ENCODE measurements around the gene KNTC1.
"Not testable (repeated sequence)": the region's sequence is repeated elsewhere in the genome, so short reads cannot be mapped to it uniquely, and the experiment has no call there.

Gene KNTC1

DNA sequence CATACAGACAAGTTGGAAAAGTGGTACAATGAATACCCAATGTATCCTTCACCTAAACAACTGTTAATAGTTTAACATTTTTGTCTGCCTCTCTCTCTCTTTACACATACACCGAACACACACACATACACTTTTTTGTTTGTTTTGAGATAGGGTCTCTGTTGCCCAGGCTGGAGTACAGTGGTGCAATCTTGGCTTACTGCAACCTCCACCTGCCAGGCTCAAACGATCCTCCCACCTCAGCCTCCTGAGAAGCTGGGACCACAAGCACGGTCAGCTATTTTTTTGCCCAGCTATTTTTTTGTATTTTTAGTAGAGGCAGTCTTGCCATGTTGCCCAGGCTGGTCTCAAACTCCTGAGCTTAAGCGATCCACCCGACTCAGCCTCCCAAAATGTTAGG, 43.1 kb upstream of the KNTC1 start:
- Histone ChIP-seq H3K36me3 (ENCODE audit: insufficient read depth) (peaks cover 4% of the 10 kb centered on the region; the same call in 1 of the 2 replicates), H3K79me2 (ENCODE audit: insufficient read depth, low read depth) (no peaks in the 10 kb centered on the region)

GRCh38 chr12:122484385-122484784, 42.7 kb upstream of the KNTC1 start:
- H3K4me1 ChIP-seq (ENCODE audit: low read depth, poor library complexity, severe bottlenecking); H3K27ac ChIP-seq; H3K36me3 ChIP-seq (ENCODE audit: insufficient read depth): not testable (repeated sequence)

More for the DNA sequence above, 43.1 kb upstream of the KNTC1 start:
- H3K4me3 ChIP-seq (IDR thresholded peaks at IDR 0.05; ENCODE audit: insufficient read depth, low read depth, low read length) = no peak overlapping the region
- H3K9ac ChIP-seq = no peak overlapping the region
- H3K4me2 ChIP-seq = no peak overlapping the region
- no peaks in the 10 kb centered on the region for H3K27me3 ChIP-seq (ENCODE audit: insufficient read depth, low read depth)
- no peaks in the 10 kb centered on the region for H3K4me1 ChIP-seq (ENCODE audit: low read depth, poor library complexity, severe bottlenecking)
- TF ChIP-seq, protein P1, sequence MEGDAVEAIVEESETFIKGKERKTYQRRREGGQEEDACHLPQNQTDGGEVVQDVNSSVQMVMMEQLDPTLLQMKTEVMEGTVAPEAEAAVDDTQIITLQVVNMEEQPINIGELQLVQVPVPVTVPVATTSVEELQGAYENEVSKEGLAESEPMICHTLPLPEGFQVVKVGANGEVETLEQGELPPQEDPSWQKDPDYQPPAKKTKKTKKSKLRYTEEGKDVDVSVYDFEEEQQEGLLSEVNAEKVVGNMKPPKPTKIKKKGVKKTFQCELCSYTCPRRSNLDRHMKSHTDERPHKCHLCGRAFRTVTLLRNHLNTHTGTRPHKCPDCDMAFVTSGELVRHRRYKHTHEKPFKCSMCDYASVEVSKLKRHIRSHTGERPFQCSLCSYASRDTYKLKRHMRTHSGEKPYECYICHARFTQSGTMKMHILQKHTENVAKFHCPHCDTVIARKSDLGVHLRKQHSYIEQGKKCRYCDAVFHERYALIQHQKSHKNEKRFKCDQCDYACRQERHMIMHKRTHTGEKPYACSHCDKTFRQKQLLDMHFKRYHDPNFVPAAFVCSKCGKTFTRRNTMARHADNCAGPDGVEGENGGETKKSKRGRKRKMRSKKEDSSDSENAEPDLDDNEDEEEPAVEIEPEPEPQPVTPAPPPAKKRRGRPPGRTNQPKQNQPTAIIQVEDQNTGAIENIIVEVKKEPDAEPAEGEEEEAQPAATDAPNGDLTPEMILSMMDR (conservative IDR thresholded peaks at IDR 0.05; ENCODE audit: low read depth, low read length) = no peak
- H2AFZ ChIP-seq (ENCODE audit: low read depth) = no peak overlapping the region
- no peak overlapping the region for H3K27ac ChIP-seq
- H4K20me1 ChIP-seq (ENCODE audit: insufficient read depth) = no peaks in the 10 kb centered on the region

GRCh38 chr12:122486360-122486759, 40.7 kb upstream of the KNTC1 start:
- not testable (repeated sequence) for H3K36me3 ChIP-seq (ENCODE audit: insufficient read depth); H2AFZ ChIP-seq (ENCODE audit: low read depth); H4K20me1 ChIP-seq (ENCODE audit: insufficient read depth)

More at GRCh38 chr12:122484385-122484784, 42.7 kb upstream of the KNTC1 start:
- not testable (repeated sequence) for H3K27me3 ChIP-seq (ENCODE audit: insufficient read depth, low read depth); H2AFZ ChIP-seq (ENCODE audit: low read depth); H4K20me1 ChIP-seq (ENCODE audit: insufficient read depth); H3K4me2 ChIP-seq; H3K9ac ChIP-seq; H3K4me3 ChIP-seq (IDR thresholded peaks at IDR 0.05; ENCODE audit: insufficient read depth, low read depth, low read length); H3K79me2 ChIP-seq (ENCODE audit: insufficient read depth, low read depth)

GRCh38 chr12:122486805-122487426, 40.1 kb upstream of the KNTC1 start:
- H3K9ac ChIP-seq = no peak overlapping the region
- no peak overlapping the region for H3K27ac ChIP-seq
- H3K4me1 ChIP-seq (ENCODE audit: low read depth, poor library complexity, severe bottlenecking) = no peaks in the 10 kb centered on the region
- no peak overlapping the region for H3K4me2 ChIP-seq
- no peaks in the 10 kb centered on the region for H3K79me2 ChIP-seq (ENCODE audit: insufficient read depth, low read depth)
- H3K36me3 ChIP-seq (ENCODE audit: insufficient read depth) = peaks cover 4% of the 10 kb centered on the region; the same call in 1 of the 2 replicates
- H3K27me3 ChIP-seq (ENCODE audit: insufficient read depth, low read depth) = no peaks in the 10 kb centered on the region
- H4K20me1 ChIP-seq (ENCODE audit: insufficient read depth) = no peaks in the 10 kb centered on the region
- H2AFZ ChIP-seq (ENCODE audit: low read depth) = no peak overlapping the region
- H3K4me3 ChIP-seq (IDR thresholded peaks at IDR 0.05; ENCODE audit: insufficient read depth, low read depth, low read length) = no peak overlapping the region
- TF ChIP-seq, protein P1 (conservative IDR thresholded peaks at IDR 0.05; ENCODE audit: low read depth, low read length) = no peak

More at GRCh38 chr12:122486360-122486759, 40.7 kb upstream of the KNTC1 start:
- not testable (repeated sequence) for H3K4me3 ChIP-seq (IDR thresholded peaks at IDR 0.05; ENCODE audit: insufficient read depth, low read depth, low read length); H3K4me2 ChIP-seq; H3K9ac ChIP-seq; H3K27ac ChIP-seq; H3K4me1 ChIP-seq (ENCODE audit: low read depth, poor library complexity, severe bottlenecking); H3K79me2 ChIP-seq (ENCODE audit: insufficient read depth, low read depth); H3K27me3 ChIP-seq (ENCODE audit: insufficient read depth, low read depth)

DNA sequence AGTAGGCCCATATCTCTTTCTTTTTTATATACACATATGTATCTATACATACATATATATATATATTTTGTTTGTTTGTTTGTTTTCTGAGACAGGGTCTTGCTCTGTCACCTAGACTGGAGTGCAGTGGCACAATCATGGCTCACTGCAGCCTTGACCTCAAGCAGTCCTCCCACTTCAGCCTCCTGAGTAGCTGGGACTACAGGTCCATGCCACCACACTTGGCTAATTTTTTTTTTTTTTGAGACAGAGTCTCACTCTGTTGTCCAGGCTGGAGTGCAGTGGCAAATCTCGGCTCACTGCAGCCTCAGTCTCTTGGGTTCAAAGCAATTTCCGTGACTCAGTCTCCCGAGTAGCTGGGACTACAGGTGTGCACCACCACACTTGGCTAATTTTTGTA, 39.2 kb upstream of the KNTC1 start:
- H3K4me2 ChIP-seq; H3K4me3 ChIP-seq (IDR thresholded peaks at IDR 0.05; ENCODE audit: insufficient read depth, low read depth, low read length); H3K79me2 ChIP-seq (ENCODE audit: insufficient read depth, low read depth); H3K9ac ChIP-seq; H2AFZ ChIP-seq (ENCODE audit: low read depth); H3K27me3 ChIP-seq (ENCODE audit: insufficient read depth, low read depth); H3K4me1 ChIP-seq (ENCODE audit: low read depth, poor library complexity, severe bottlenecking); H3K27ac ChIP-seq; H3K36me3 ChIP-seq (ENCODE audit: insufficient read depth); H4K20me1 ChIP-seq (ENCODE audit: insufficient read depth): not testable (repeated sequence)

GRCh38 chr12:122489038-122489437, 38.0 kb upstream of the KNTC1 start:
- no peaks in the 10 kb centered on the region for H3K79me2 ChIP-seq (ENCODE audit: insufficient read depth, low read depth)

More at GRCh38 chr12:122489038-122489437, 38.0 kb upstream of the KNTC1 start:
- Histone ChIP-seq H3K4me2 (no peak overlapping the region), H2AFZ (ENCODE audit: low read depth) (no peak overlapping the region), H3K36me3 (ENCODE audit: insufficient read depth) (peaks cover 4% of the 10 kb centered on the region; the same call in 1 of the 2 replicates), H3K4me3 (IDR thresholded peaks at IDR 0.05; ENCODE audit: insufficient read depth, low read depth, low read length) (no peak overlapping the region), H3K9ac (no peak overlapping the region), H4K20me1 (ENCODE audit: insufficient read depth) (no peaks in the 10 kb centered on the region), H3K27me3 (ENCODE audit: insufficient read depth, low read depth) (no peaks in the 10 kb centered on the region), H3K27ac (no peak overlapping the region), H3K4me1 (ENCODE audit: low read depth, poor library complexity, severe bottlenecking) (no peaks in the 10 kb centered on the region)
- TF ChIP-seq, protein P1 (conservative IDR thresholded peaks at IDR 0.05; ENCODE audit: low read depth, low read length) = no peak

Data from KMS-11 (cell line).